Activated naive CD4-positive, alpha-beta T cell treated with anti-CD3 and anti-CD28 coated beads, Interleukin-2, amount 10 ng/mL, durations not matched to agents 7 days and 5 days (primary cell): ENCODE data around the gene ANXA8.

Experiments
- CTCF ChIA-PET: fragments of 350-600 bp; sonication (Branson Sonifier 250); formaldehyde crosslinking; loops from one replicate; lab custom pipeline; 2021; ENCODE audit warnings: antibody characterized with exemption; lab: Charles Lee
- DNase-seq: peaks from one replicate; pipeline ENCODE4 v3.0.0-alpha.2; 2020
- H3K27ac Mint-ChIP-seq: one replicate; pipeline ENCODE4 v1.8.0; 2021; ENCODE audit warnings: mild to moderate bottlenecking, moderate library complexity, mixed read lengths
- H3K27me3 Mint-ChIP-seq: one replicate; pipeline ENCODE4 v1.8.0; 2021; ENCODE audit warnings: mild to moderate bottlenecking, mixed read lengths
- H3K36me3 Mint-ChIP-seq: one replicate; pipeline ENCODE4 v1.8.0; 2021; ENCODE audit warnings: mixed read lengths
- H3K4me1 Mint-ChIP-seq: one replicate; pipeline ENCODE4 v1.8.0; 2021; ENCODE audit warnings: mixed read lengths
- H3K4me3 Mint-ChIP-seq: one replicate; pipeline ENCODE4 v1.8.0; 2021; ENCODE audit warnings: mild to moderate bottlenecking, moderate library complexity, mixed read lengths
- H3K9me3 Mint-ChIP-seq: one replicate; pipeline ENCODE4 v1.8.0; 2021; ENCODE audit warnings: mixed read lengths

Gene ANXA8

DNA sequence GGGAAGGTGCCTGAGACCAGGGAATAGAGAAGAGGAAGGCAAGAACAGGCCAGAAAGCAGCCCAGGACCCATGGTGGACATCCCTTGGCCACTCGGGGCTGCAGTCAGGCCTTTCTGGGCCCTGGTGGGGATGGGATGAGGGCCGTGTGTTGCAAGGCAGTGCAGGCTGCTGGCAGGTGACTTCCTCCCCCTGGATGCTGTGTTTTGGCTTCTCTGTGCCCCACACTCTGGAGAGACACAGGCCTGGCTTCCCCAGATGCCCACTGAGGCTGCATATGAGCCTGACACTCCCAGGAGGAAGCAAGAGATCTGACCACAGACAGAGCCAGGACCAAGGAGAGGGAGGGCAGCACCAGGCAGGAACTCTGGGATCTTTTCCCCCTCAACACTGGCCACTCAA is 39.9 kb downstream of the ANXA8 start:
- CTCF ChIA-PET: no interaction called here
- no peaks in the 10 kb centered on the region for H3K36me3 Mint-ChIP-seq
- peaks cover 9% of the 10 kb centered on the region for H3K9me3 Mint-ChIP-seq
- H3K27ac Mint-ChIP-seq: no peak overlapping the region
- no peak for DNase-seq
- no peak overlapping the region for H3K4me3 Mint-ChIP-seq
- no peaks in the 10 kb centered on the region for H3K4me1 Mint-ChIP-seq
- H3K27me3 Mint-ChIP-seq: peaks cover 19% of the 10 kb centered on the region

DNA sequence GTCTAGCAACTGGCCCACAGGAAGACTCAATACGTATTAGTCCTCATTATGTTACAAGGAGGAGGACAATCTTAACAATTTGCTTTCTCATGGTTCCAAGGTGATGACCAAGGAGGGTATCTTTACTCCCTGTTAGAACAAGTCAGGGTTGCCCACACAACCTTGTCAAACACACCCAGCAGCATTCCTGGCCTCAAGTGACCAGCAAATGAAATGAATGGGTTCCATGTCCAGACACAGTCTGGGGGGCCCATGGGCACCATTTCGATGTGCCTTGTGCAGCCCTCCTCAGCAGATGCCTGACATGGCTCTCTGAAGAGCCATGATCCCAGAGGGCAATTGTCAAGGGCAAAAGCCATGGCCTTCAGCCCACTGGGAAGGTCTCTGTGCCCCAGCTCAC is 40.8 kb downstream of the ANXA8 start:
- no peaks in the 10 kb centered on the region for H3K4me1 Mint-ChIP-seq
- peaks cover 19% of the 10 kb centered on the region for H3K27me3 Mint-ChIP-seq
- no peak overlapping the region for H3K4me3 Mint-ChIP-seq
- CTCF ChIA-PET: no interaction called here
- no peaks in the 10 kb centered on the region for H3K36me3 Mint-ChIP-seq
- peaks cover 9% of the 10 kb centered on the region for H3K9me3 Mint-ChIP-seq
- no peak overlapping the region for H3K27ac Mint-ChIP-seq
- no peak for DNase-seq

- no peak overlapping the region for H3K27ac Mint-ChIP-seq
- peaks cover 9% of the 10 kb centered on the region for H3K9me3 Mint-ChIP-seq
- no peak overlapping the region for H3K4me3 Mint-ChIP-seq
- CTCF ChIA-PET: no interaction called here
- H3K36me3 Mint-ChIP-seq: no peaks in the 10 kb centered on the region
- H3K27me3 Mint-ChIP-seq: peaks cover 19% of the 10 kb centered on the region
- no peak for DNase-seq
- H3K4me1 Mint-ChIP-seq: no peaks in the 10 kb centered on the region
Measured at GRCh38 chr10:47442351-47442750, 41.6 kb downstream of the ANXA8 start.

- Mint-ChIP-seq H3K27ac (no peak overlapping the region), H3K27me3 (peaks cover 19% of the 10 kb centered on the region), H3K9me3 (peaks cover 9% of the 10 kb centered on the region), H3K4me3 (no peak overlapping the region), H3K4me1 (no peaks in the 10 kb centered on the region), H3K36me3 (no peaks in the 10 kb centered on the region)
- CTCF ChIA-PET: no interaction called here
- DNase-seq: no peak
Measured at GRCh38 chr10:47441938-47442337, 42.0 kb downstream of the ANXA8 start.

DNA sequence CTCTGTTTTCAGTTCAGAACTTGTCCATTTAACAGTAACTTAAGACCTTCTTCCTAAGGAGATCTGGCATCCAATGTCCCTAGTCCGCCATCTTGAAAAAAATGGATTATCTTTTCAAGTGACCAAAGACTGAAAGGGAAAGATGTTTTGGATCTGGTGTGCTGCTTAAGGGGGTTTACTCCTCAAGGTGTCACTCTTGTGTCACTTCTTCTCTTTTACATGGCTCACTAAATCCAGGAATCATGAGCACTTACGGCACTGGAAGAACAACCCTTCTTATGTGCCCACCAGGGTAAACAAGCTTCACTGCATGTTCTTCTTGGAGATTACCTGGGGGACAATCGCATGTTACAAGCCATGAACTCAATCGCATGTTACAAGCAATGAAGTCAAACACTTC is 43.7 kb downstream of the ANXA8 start:
- H3K36me3 Mint-ChIP-seq: no peaks in the 10 kb centered on the region
- DNase-seq: no peak
- no peaks in the 10 kb centered on the region for H3K4me1 Mint-ChIP-seq
- no peak overlapping the region for H3K27ac Mint-ChIP-seq
- peaks cover 1% of the 10 kb centered on the region for H3K9me3 Mint-ChIP-seq
- CTCF ChIA-PET: no interaction called here
- peaks cover 19% of the 10 kb centered on the region for H3K27me3 Mint-ChIP-seq
- H3K4me3 Mint-ChIP-seq: no peak overlapping the region

DNA sequence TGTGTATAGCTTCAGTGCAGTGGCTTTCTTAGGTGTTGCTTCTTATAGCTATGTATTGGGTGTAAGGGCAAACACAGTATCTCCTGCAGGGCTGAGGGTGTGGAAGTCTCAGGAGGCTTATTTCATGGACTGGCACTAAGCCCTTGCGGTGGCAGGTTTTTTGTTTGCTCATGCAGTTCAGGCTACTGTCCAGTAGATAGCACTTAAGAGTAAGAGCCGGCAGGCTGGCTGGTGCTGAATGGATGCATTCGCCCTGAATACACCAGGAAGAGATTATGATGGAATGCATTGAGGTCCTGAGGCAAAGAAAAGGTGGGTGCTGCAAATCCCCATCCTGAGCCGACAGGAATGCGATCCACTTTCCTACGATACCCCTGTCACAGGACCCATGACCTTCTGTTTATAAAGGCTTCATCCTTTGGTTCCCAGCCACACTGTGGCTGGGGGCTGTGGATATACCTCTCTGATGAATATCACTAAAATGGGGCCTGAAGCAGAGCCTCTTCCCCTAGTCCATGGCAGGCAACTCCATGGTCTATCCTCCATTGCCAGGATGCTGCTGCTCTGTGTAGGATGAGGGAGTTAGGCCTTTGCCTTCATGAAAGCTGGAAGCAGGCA is 44.9 kb downstream of the ANXA8 start:
- H3K4me3 Mint-ChIP-seq: no peak overlapping the region
- no peak for DNase-seq
- CTCF ChIA-PET: no interaction called here
- H3K27ac Mint-ChIP-seq: no peak overlapping the region
- no peaks in the 10 kb centered on the region for H3K36me3 Mint-ChIP-seq
- no peaks in the 10 kb centered on the region for H3K9me3 Mint-ChIP-seq
- H3K27me3 Mint-ChIP-seq: peaks cover 19% of the 10 kb centered on the region
- H3K4me1 Mint-ChIP-seq: no peaks in the 10 kb centered on the region

- CTCF ChIA-PET: no interaction called here
- peaks cover 11% of the 10 kb centered on the region for H3K27me3 Mint-ChIP-seq
- H3K9me3 Mint-ChIP-seq: no peaks in the 10 kb centered on the region
- H3K4me3 Mint-ChIP-seq: no peak overlapping the region
- no peak overlapping the region for H3K27ac Mint-ChIP-seq
- DNase-seq: no peak
- no peaks in the 10 kb centered on the region for H3K4me1 Mint-ChIP-seq
- no peaks in the 10 kb centered on the region for H3K36me3 Mint-ChIP-seq
Measured at GRCh38 chr10:47435081-47435480, 48.8 kb downstream of the ANXA8 start.

DNA sequence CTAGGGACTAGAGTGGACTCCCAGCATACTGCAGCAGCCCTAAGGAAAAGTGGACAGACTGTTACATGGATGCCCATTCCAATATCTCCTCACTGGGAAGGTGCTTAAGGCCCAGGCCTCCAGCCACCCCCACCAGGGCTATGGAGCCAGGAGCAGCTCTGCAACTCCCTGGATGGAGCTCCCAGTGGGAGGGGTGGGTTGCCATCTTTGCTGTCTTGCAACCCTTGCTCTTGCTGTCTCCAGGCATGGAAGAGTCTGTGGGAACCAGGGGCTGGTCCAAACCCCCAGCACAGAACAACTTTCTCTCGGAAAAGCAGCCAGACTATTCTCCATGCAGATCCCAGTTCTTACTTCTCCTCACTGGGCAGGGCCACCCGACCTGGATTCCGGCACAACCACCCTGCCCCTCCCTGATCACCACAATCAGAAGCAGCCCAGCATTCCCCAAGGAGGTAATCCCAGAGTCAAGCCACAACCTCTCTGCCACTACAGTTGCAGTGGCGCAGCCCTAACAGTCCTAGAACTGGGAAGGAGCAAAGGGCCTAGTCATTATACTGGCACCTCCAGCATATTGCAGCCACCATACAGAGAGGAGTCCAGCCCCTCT is 58.0 kb downstream of the ANXA8 start:
- CTCF ChIA-PET: no interaction called here
- DNase-seq: no peak
- Mint-ChIP-seq H3K36me3 (no peaks in the 10 kb centered on the region), H3K27me3 (peaks cover 12% of the 10 kb centered on the region), H3K9me3 (no peaks in the 10 kb centered on the region), H3K27ac (no peak overlapping the region), H3K4me3 (no peak overlapping the region), H3K4me1 (no peaks in the 10 kb centered on the region)

- Mint-ChIP-seq H3K9me3 (no peaks in the 10 kb centered on the region), H3K36me3 (no peaks in the 10 kb centered on the region), H3K27ac (no peak overlapping the region), H3K4me1 (no peaks in the 10 kb centered on the region), H3K4me3 (no peak overlapping the region), H3K27me3 (peaks cover 9% of the 10 kb centered on the region)
- CTCF ChIA-PET: no interaction called here
- DNase-seq: no peak
Measured at GRCh38 chr10:47424231-47424630, 59.7 kb downstream of the ANXA8 start.

- no peak overlapping the region for H3K27ac Mint-ChIP-seq
- CTCF ChIA-PET: no interaction called here
Measured at GRCh38 chr10:47423476-47423875, 60.4 kb downstream of the ANXA8 start.

GRCh38 chr10:47421057-47421952 is 62.6 kb downstream of the ANXA8 start:
- DNase-seq: no peak
- H3K27me3 Mint-ChIP-seq: peaks cover 13% of the 10 kb centered on the region
- H3K27ac Mint-ChIP-seq: no peak overlapping the region
- H3K9me3 Mint-ChIP-seq: no peaks in the 10 kb centered on the region
- no peaks in the 10 kb centered on the region for H3K4me1 Mint-ChIP-seq
- CTCF ChIA-PET: no interaction called here
- H3K4me3 Mint-ChIP-seq: no peak overlapping the region
- H3K36me3 Mint-ChIP-seq: no peaks in the 10 kb centered on the region

More at GRCh38 chr10:47423476-47423875, 60.4 kb downstream of the ANXA8 start:
- H3K4me1 Mint-ChIP-seq: no peaks in the 10 kb centered on the region
- H3K4me3 Mint-ChIP-seq: no peak overlapping the region
- no peaks in the 10 kb centered on the region for H3K36me3 Mint-ChIP-seq
- H3K27me3 Mint-ChIP-seq: peaks cover 13% of the 10 kb centered on the region
- DNase-seq: no peak
- no peaks in the 10 kb centered on the region for H3K9me3 Mint-ChIP-seq

DNA sequence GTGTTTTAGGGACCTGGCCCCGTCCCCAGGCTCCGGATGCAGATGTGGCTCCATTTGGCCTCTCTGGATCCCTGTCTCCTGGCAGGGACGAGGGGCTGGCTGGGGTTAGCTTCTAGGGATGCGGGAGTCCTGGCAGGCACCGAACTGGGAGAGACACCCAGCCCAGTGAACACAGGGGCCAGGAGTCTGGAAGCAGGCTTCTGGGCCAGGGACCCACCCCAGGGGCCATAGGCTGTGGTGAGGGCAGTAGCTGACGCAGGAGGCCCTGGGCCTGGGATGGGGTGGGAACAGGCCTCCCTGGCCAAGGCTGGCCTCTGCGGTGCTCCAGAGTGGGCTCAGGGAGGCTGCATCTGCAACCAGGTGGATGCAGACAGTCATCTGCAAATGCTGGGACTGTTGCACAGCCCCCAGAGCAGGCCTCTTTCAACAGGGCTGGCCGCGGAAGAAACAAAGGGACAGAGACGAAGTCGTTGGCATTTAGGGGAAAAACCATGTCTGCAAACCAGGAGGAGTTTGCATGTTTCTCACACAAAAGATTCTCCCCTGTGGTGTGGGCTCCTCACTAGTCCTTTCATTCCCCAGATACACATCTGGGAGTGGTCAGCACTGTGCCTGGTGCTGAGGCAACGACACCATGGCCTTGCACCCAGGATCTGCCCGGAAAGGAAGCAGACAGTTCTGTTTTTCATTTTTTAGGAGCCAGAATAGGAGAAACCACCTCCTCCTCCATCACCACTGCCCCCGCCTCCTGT is 63.4 kb downstream of the ANXA8 start:
- Mint-ChIP-seq H3K27me3 (peaks cover 9% of the 10 kb centered on the region), H3K4me1 (no peaks in the 10 kb centered on the region), H3K4me3 (no peak overlapping the region), H3K36me3 (no peaks in the 10 kb centered on the region), H3K9me3 (no peaks in the 10 kb centered on the region), H3K27ac (no peak overlapping the region)
- CTCF ChIA-PET: no interaction called here
- DNase-seq: no peak

DNA sequence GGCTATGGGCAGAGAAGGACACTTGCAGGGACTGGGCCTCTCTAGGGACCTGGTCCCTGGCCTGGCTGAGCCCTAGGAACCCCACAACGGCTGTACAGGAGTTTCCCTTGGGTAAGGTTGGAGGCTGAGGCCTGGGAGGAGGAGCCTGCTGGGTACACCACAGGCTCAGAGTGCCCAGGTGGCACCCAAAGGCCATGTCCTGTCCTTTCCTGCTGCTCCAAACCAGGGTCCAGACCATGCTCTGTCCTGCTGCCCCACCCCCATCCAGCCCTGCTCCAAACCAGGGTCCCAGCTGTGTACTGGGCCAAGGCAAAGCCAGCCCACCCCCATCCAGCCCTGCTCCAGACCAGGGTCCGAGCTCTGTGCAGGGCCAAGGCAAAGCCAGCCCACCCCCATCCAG is 64.5 kb downstream of the ANXA8 start:
- Mint-ChIP-seq H3K27me3 (peaks cover 9% of the 10 kb centered on the region), H3K4me3 (no peak overlapping the region), H3K9me3 (no peaks in the 10 kb centered on the region), H3K27ac (no peak overlapping the region), H3K4me1 (no peaks in the 10 kb centered on the region), H3K36me3 (no peaks in the 10 kb centered on the region)
- DNase-seq: no peak
- CTCF ChIA-PET: no interaction called here

DNA sequence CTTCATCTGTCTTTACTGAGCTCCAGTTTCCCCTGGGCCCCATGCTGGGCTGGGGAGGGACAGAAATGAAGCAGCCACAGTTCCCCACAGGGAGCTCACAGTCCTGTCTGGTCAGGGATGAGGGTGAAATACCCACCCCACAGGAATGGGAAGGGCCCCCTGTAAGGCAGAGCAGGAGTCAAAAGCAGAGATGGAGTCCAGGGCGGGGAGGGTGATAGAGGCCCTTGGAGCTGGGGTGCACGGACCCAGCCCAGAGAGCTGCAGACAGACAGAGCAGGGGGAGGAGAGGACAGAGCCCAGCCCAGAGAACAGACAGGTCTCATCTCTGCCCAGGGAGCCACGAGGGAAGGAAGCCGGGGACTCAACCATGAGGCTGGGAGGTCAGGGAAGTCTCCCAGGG is 64.9 kb downstream of the ANXA8 start:
- Mint-ChIP-seq H3K27me3 (peaks cover 9% of the 10 kb centered on the region), H3K9me3 (no peaks in the 10 kb centered on the region), H3K36me3 (no peaks in the 10 kb centered on the region), H3K27ac (no peak overlapping the region), H3K4me1 (no peaks in the 10 kb centered on the region), H3K4me3 (no peak overlapping the region)
- DNase-seq: no peak
- CTCF ChIA-PET: no interaction called here
